CD4-positive, CD25-positive, alpha-beta regulatory T cell (primary cell): Measurements from ENCODE around the gene MORN5. TPM values are rescaled to one million over a fixed set of nuclear protein-coding genes. Genes with fewer than 3 reads are reported as not detected.

Experiments
- ATAC-seq, 2 donors: fragments of 150-1000 bp; cut with Tn5 transposase; one replicate each; pipeline ENCODE4 v1.10.0; 2021; ENCODE audit warnings: low read depth in 2 of 2, moderate number of reproducible peaks in 2 of 2, moderate library complexity in 1 of 2
- DNase-seq, 3 donors: peaks; one replicate each; pipeline versions ENCODE4 v3.0.0 to v3.0.0-alpha.2; 2012 to 2022; ENCODE audit warnings: mixed read lengths in 1 of 3
- H3K27ac ChIP-seq: one replicate; pipeline ENCODE4 v1.7.0; 2013; ENCODE audit warnings: mild to moderate bottlenecking, low read length; ENCODE audit not compliant: insufficient read depth, poor library complexity, severe bottlenecking
- H3K27me3 ChIP-seq: one replicate; pipeline ENCODE4 v1.7.0; 2013; ENCODE audit warnings: low read length; ENCODE audit not compliant: control insufficient read depth, insufficient read depth
- H3K36me3 ChIP-seq: one replicate; pipeline ENCODE4 v1.7.0; 2013; ENCODE audit warnings: mild to moderate bottlenecking, low read length, moderate library complexity; ENCODE audit not compliant: control insufficient read depth, insufficient read depth
- H3K4me1 ChIP-seq: 2 replicates; pipeline ENCODE4 v1.7.0; 2013; ENCODE audit warnings: mild to moderate bottlenecking, low read length; ENCODE audit not compliant: insufficient read depth, control insufficient read depth, poor library complexity, severe bottlenecking
- H3K4me3 ChIP-seq: one replicate; pipeline ENCODE4 v1.7.0; 2013; ENCODE audit warnings: low read depth, mild to moderate bottlenecking, low read length, moderate library complexity
- H3K9me3 ChIP-seq, 2 experiments: 1 replicate in 1 of 2; 2 replicates in 1 of 2; pipeline ENCODE4 v1.7.0; 2013; ENCODE audit warnings: low read length in 2 of 2, mild to moderate bottlenecking in 1 of 2, moderate library complexity in 1 of 2; ENCODE audit not compliant: control insufficient read depth in 2 of 2
- H3K27ac Mint-ChIP-seq, 3 donors: one replicate each; pipeline ENCODE4 v1.8.0; 2020 to 2022; ENCODE audit warnings: mild to moderate bottlenecking in 3 of 3, mixed read lengths in 3 of 3, moderate library complexity in 2 of 3
- H3K27me3 Mint-ChIP-seq: one replicate; pipeline ENCODE4 v1.8.0; 2022; ENCODE audit warnings: mild to moderate bottlenecking, mixed read lengths
- H3K36me3 Mint-ChIP-seq: one replicate; pipeline ENCODE4 v1.8.0; 2020; ENCODE audit warnings: mixed read lengths
- H3K4me1 Mint-ChIP-seq, 4 donors: one replicate each; pipeline ENCODE4 v1.8.0; 2020 to 2022; ENCODE audit warnings: mixed read lengths in 4 of 4, mild to moderate bottlenecking in 1 of 4
- H3K4me3 Mint-ChIP-seq, 4 donors: one replicate each; pipeline ENCODE4 v1.8.0; 2020 to 2022; ENCODE audit warnings: mild to moderate bottlenecking in 4 of 4, mixed read lengths in 4 of 4, moderate library complexity in 3 of 4
- H3K9me3 Mint-ChIP-seq, 7 donors: one replicate each; pipeline ENCODE4 v1.8.0; 2020 to 2022; ENCODE audit warnings: mixed read lengths in 7 of 7, mild to moderate bottlenecking in 3 of 7, moderate library complexity in 2 of 7
- polyA plus RNA-seq, 4 donors: library from polyadenylated mRNA; unstranded; fragments of 300-500 nt; fragmentation: Illumina TruSeq; gene quantifications; one replicate each; pipeline ENCODE4 v1.2.3, GENCODE V29; 2021
- total RNA-seq: library from RNA; stranded (reverse); gene quantifications from one replicate; pipeline ENCODE4 v1.2.3, GENCODE V29; 2022

The MORN5 gene
- total and polyA plus RNA-seq, 5 donors from 2014 or later: not detected

DNA sequence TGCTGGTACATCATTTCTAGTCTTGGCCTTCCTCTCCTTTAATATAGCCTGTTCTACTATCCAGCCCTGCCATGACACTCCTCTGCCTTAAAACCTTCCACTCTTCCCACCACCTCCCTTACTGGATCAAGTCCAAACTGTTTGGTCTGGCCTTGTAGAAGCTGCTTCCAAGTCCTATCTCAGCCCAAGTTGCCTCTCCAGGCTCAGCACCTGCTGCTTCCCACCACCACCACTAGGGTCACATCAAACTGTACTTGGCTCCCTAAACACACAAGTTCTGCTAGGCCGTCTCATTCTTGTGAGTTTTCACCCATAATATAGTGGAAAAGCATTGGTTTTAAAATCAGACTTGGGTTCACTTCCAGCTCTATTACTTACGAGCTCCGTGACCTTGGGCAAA lies 1.5 kb upstream of the MORN5 start:
- DNase-seq (peak in 2 of 3 donors; percentile 12 to 67), ATAC-seq (no peak)
- H3K9me3 ChIP-seq: peaks cover 8 to 11% of the 10 kb centered on the region in 2 experiments
- no peak overlapping the region for H3K27ac ChIP-seq
- no peak overlapping the region for H3K27ac Mint-ChIP-seq
- H3K4me1 Mint-ChIP-seq: peaks cover 29 to 52% (median 50%) of the 10 kb centered on the region in 4 donors
- H3K9me3 Mint-ChIP-seq: peaks cover 0 to 9% (median 2%) of the 10 kb centered on the region in 7 donors
- peaks cover 20% of the 10 kb centered on the region for H3K27me3 ChIP-seq
- peak overlapping the region; percentile 29 to 89 (median 59) for H3K4me3 Mint-ChIP-seq
- H3K27me3 Mint-ChIP-seq: peaks cover 13% of the 10 kb centered on the region
- peaks cover 11% of the 10 kb centered on the region for H3K36me3 Mint-ChIP-seq
- H3K4me3 ChIP-seq: peak overlapping the region; percentile 47
- H3K4me1 ChIP-seq: peaks cover 18% of the 10 kb centered on the region
- no peaks in the 10 kb centered on the region for H3K36me3 ChIP-seq

GRCh38 chr9:122159925-122160246 lies 178 bp downstream of the MORN5 start:
- Mint-ChIP-seq H3K27ac (peak overlapping the region; percentile 96 to 98 (median 98)), H3K27me3 (peaks cover 24% of the 10 kb centered on the region), H3K36me3 (peaks cover 11% of the 10 kb centered on the region), H3K9me3 (peaks cover 0 to 9% (median 2%) of the 10 kb centered on the region in 7 donors), H3K4me1 (peaks cover 14 to 40% (median 39%) of the 10 kb centered on the region in 4 donors), H3K4me3 (peak overlapping the region; percentile 89 to 99 (median 98))
- DNase-seq: no peak
- no peaks in the 10 kb centered on the region for H3K36me3 ChIP-seq
- H3K27me3 ChIP-seq: peaks cover 28% of the 10 kb centered on the region
- H3K27ac ChIP-seq: no peak overlapping the region
- H3K4me1 ChIP-seq: peaks cover 18% of the 10 kb centered on the region
- H3K4me3 ChIP-seq: peak overlapping the region; percentile 97
- no peak for ATAC-seq
- H3K9me3 ChIP-seq: peaks cover 8 to 11% of the 10 kb centered on the region in 2 experiments

DNA sequence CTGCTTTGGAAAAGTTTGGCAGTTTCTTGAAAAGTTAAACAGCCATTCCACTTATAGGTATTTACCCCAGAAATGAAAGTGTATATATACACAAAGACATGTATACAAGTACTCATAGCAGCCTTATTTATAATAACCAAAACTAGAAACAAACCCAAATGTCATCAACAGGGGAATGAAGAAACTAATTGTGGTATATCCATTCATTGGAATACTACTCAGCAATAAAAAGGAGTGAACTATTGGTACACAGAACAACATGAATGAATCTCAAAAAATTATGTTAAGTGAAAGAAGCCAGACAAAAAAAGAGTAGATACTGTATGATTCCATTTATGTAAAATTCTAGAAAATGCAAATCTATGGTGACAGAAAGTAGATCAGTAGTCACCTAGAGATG lies 2.7 kb downstream of the MORN5 start:
- no peaks in the 10 kb centered on the region for H3K36me3 ChIP-seq
- DNase-seq: no peak
- H3K27me3 ChIP-seq: peaks cover 28% of the 10 kb centered on the region
- no peak overlapping the region for H3K4me3 ChIP-seq
- Mint-ChIP-seq H3K4me1 (peaks cover 5 to 23% (median 22%) of the 10 kb centered on the region in 4 donors), H3K36me3 (peaks cover 8% of the 10 kb centered on the region), H3K9me3 (peaks cover 0 to 9% (median 3%) of the 10 kb centered on the region in 7 donors), H3K27me3 (peaks cover 27% of the 10 kb centered on the region), H3K27ac (no peak overlapping the region), H3K4me3 (peak overlapping the region in 1 of 4 donors; percentile 19)
- H3K4me1 ChIP-seq: peaks cover 17% of the 10 kb centered on the region
- ATAC-seq: no peak
- peaks cover 8 to 11% of the 10 kb centered on the region in 2 experiments for H3K9me3 ChIP-seq
- no peak overlapping the region for H3K27ac ChIP-seq

DNA sequence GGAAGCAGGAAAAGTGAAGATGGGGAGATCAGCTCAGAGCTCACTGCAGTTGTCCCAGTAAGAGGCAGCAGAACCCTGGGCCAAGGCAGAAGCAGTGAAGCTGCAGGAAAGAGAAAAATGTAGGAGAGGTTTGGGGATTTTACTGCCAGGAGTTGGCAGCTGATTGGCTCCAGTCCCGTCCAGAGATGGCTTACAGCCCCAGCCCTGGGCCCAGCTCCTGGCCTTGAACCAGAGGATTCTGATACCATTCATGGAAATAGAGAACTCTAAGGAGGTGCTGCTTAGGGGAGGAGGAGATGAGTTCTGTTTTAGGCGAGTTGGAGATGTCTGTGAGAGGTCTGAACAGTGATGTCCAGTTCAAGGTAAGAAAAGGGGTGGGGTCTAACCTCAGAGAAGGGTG lies 4.6 kb downstream of the MORN5 start:
- DNase-seq: no peak
- no peak for ATAC-seq
- Histone ChIP-seq H3K4me1 (peaks cover 4% of the 10 kb centered on the region), H3K27ac (no peak overlapping the region), H3K9me3 (peaks cover 8 to 11% of the 10 kb centered on the region in 2 experiments), H3K27me3 (peaks cover 28% of the 10 kb centered on the region), H3K4me3 (no peak overlapping the region), H3K36me3 (no peaks in the 10 kb centered on the region)
- H3K9me3 Mint-ChIP-seq: peaks cover 0 to 9% (median 3%) of the 10 kb centered on the region in 7 donors
- no peak overlapping the region for H3K27ac Mint-ChIP-seq
- H3K27me3 Mint-ChIP-seq: peaks cover 27% of the 10 kb centered on the region
- peaks cover 7% of the 10 kb centered on the region for H3K36me3 Mint-ChIP-seq
- peaks cover 0 to 10% (median 7%) of the 10 kb centered on the region in 4 donors for H3K4me1 Mint-ChIP-seq
- H3K4me3 Mint-ChIP-seq: no peak overlapping the region

DNA sequence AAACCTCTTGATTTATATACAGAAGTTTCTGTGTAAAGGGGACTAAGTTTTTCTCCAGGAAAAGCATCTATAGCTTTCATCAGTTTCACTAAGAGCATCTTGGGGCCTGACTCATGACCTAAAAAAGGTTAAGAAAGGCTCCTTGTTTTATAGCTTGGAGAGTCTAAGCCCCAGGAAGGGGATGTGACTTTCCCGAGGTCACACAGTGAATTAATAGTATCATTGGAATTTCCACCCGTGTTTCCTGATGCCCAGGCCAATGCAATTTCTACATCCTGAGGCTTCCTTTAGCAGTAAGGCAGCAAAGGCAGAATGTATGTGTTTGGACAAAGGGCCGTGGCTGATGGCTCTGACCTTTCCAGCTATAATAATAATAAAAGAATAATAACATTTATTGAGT lies 8.6 kb downstream of the MORN5 start:
- no peaks in the 10 kb centered on the region for H3K4me1 Mint-ChIP-seq
- Histone ChIP-seq H3K36me3 (no peaks in the 10 kb centered on the region), H3K9me3 (no peaks in the 10 kb centered on the region), H3K4me3 (no peak overlapping the region), H3K4me1 (no peaks in the 10 kb centered on the region), H3K27ac (no peak overlapping the region), H3K27me3 (peaks cover 22% of the 10 kb centered on the region)
- H3K36me3 Mint-ChIP-seq: peaks cover 3% of the 10 kb centered on the region
- no peak overlapping the region for H3K27ac Mint-ChIP-seq
- peaks cover 0 to 3% (median 0%) of the 10 kb centered on the region in 7 donors for H3K9me3 Mint-ChIP-seq
- DNase-seq (no peak), ATAC-seq (no peak)
- no peak overlapping the region for H3K4me3 Mint-ChIP-seq
- peaks cover 18% of the 10 kb centered on the region for H3K27me3 Mint-ChIP-seq

DNA sequence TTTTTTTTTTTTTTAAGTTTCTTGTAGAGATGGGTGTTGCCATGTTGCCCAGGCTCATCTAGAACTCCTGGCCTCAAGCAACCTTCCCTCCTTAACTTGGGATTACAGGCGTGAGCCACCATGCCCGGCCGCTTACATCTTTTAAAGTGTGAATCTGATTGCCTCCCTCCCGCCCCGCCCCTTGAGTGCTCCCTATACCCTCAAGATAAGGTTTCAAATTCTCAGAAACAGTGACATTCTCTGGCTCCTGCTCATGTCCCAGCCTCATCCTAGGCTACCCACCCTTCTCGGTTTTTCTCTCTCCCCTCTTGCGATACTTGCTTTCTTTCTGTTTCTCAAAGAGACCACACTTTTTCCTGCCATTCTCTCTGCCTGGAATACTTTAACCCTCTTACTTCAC lies 12.4 kb downstream of the MORN5 start:
- ATAC-seq (no peak), DNase-seq (no peak)
- Histone ChIP-seq H3K9me3 (no peaks in the 10 kb centered on the region), H3K4me3 (no peak overlapping the region), H3K27ac (no peak overlapping the region), H3K27me3 (peaks cover 18% of the 10 kb centered on the region), H3K4me1 (no peaks in the 10 kb centered on the region), H3K36me3 (no peaks in the 10 kb centered on the region)
- Mint-ChIP-seq H3K36me3 (peaks cover 3% of the 10 kb centered on the region), H3K4me1 (no peaks in the 10 kb centered on the region), H3K27me3 (peaks cover 4% of the 10 kb centered on the region), H3K9me3 (peaks cover 0 to 2% (median 0%) of the 10 kb centered on the region in 7 donors), H3K4me3 (no peak overlapping the region), H3K27ac (no peak overlapping the region)

DNA sequence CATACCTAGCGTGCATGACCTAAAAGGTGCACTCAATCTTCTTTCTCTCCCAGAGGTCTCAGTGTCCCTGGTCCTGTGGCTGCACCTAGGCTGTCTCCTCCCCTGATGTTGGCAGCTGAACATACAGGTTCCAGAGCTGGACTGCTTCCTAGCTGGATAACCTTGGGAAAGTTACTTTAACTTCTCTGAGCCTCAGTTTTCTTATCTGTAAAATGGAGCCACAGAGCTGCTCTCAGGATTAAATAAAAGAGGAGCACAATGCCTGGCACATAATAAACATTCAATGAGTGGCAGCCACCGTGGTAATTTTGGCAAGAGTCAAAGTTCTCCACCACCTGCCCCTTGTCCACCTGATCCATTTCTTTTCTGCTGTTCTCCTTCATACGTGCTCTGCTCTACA lies 14.0 kb downstream of the MORN5 start:
- peaks cover 19% of the 10 kb centered on the region for H3K27me3 ChIP-seq
- ATAC-seq (no peak), DNase-seq (no peak)
- peaks cover 0 to 2% (median 0%) of the 10 kb centered on the region in 7 donors for H3K9me3 Mint-ChIP-seq
- no peaks in the 10 kb centered on the region for H3K36me3 Mint-ChIP-seq
- peaks cover 10% of the 10 kb centered on the region for H3K27me3 Mint-ChIP-seq
- no peak overlapping the region for H3K4me3 Mint-ChIP-seq
- no peak overlapping the region for H3K27ac ChIP-seq
- H3K4me3 ChIP-seq: no peak overlapping the region
- no peaks in the 10 kb centered on the region for H3K4me1 Mint-ChIP-seq
- H3K36me3 ChIP-seq: no peaks in the 10 kb centered on the region
- H3K9me3 ChIP-seq: no peaks in the 10 kb centered on the region
- H3K4me1 ChIP-seq: no peaks in the 10 kb centered on the region
- H3K27ac Mint-ChIP-seq: no peak overlapping the region

GRCh38 chr9:122176916-122177315 lies 17.2 kb downstream of the MORN5 start:
- Mint-ChIP-seq H3K36me3 (no peaks in the 10 kb centered on the region), H3K4me1 (no peaks in the 10 kb centered on the region), H3K4me3 (no peak overlapping the region), H3K27me3 (peaks cover 21% of the 10 kb centered on the region), H3K9me3 (peaks cover 0 to 2% (median 0%) of the 10 kb centered on the region in 7 donors), H3K27ac (no peak overlapping the region)
- DNase-seq: no peak
- H3K9me3 ChIP-seq: no peaks in the 10 kb centered on the region
- H3K36me3 ChIP-seq: no peaks in the 10 kb centered on the region
- H3K4me3 ChIP-seq: no peak overlapping the region
- peaks cover 15% of the 10 kb centered on the region for H3K27me3 ChIP-seq
- no peaks in the 10 kb centered on the region for H3K4me1 ChIP-seq
- no peak overlapping the region for H3K27ac ChIP-seq
- no peak for ATAC-seq
